Mononuclear cell (primary cell): ENCODE data around the gene ATXN7. TPM values are rescaled to one million over a fixed set of nuclear protein-coding genes. Genes with fewer than 3 reads are reported as not detected.

Experiments
- H3K27me3 ChIP-seq: 2 replicates; pipeline ENCODE4 v1.6.0; 2011; ENCODE audit warnings: low read length, control low read depth; ENCODE audit not compliant: insufficient read depth
- H3K4me1 ChIP-seq: 2 replicates; pipeline ENCODE4 v1.5.1; 2011; ENCODE audit warnings: mild to moderate bottlenecking, low read length, control low read depth; ENCODE audit not compliant: insufficient read depth
- H3K4me3 ChIP-seq: 2 replicates; pipeline ENCODE4 v1.5.1; 2011; ENCODE audit warnings: mild to moderate bottlenecking, low read length, moderate library complexity
- H3K9me3 ChIP-seq: 2 replicates; pipeline ENCODE4 v1.5.1; 2011; ENCODE audit warnings: low read depth, mild to moderate bottlenecking, control low read depth, low read length
- total RNA-seq: library from RNA; depleted of rRNA; stranded (reverse); fragments of >200 nt; gene quantifications from one replicate; pipeline ENCODE4 v1.2.3, GENCODE V29; 2012

The ATXN7 gene
- total RNA-seq, 1 donor: 121 TPM

DNA sequence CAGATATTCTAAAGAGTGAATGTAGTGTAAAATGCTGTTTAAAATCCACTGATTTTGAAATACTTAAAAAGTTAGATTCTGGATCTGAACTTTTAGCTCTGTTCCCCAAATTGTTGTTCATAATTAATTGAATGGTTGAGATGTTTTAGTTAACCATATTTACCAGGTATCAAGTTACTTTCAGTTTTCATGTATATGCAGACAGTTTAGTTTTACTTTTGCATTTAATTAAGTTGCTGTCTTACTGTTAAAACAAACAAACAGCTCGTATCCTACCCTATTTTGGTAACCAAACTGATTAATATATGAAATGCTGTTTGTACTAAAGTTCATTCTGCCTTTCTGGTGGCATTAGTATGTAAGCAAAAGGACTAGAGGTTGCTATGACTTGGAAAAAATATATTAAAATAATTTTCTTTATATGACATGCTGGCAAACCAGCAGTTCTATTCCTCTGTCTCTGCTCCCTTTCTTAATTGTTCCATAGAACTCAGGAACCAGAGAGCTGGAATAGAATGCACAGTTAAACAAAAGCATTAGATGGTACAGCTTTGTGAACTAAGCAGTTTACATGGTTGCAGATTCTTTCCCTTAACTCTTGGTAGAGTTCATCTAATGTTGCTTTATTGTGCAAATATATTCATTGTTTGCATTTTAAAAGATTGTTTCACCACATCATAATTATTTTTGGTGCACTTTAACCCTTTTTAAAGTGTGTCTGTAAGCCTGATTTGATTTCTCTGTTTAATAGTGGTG lies 88.0 kb downstream of the ATXN7 start:
- Histone ChIP-seq H3K4me3 (no peak overlapping the region), H3K27me3 (no peaks in the 10 kb centered on the region), H3K9me3 (no peaks in the 10 kb centered on the region), H3K4me1 (peaks cover 7% of the 10 kb centered on the region)

DNA sequence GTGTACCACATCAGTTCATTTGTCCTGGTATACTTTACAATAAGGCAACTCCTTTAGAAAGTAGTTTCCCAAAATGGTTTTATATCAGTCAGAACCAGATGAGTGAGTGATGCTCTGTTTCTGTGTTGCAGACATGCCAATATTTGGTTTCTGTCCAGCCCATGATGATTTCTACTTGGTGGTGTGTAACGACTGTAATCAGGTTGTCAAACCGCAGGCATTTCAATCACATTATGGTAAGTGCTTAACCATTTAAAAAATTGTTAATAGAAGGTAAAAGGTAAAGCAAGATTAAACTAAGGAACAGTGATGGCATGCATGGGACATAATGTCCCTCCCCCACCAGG lies 88.6 kb downstream of the ATXN7 start:
- Histone ChIP-seq H3K9me3 (no peaks in the 10 kb centered on the region), H3K4me1 (peaks cover 7% of the 10 kb centered on the region), H3K27me3 (no peaks in the 10 kb centered on the region), H3K4me3 (no peak overlapping the region)

DNA sequence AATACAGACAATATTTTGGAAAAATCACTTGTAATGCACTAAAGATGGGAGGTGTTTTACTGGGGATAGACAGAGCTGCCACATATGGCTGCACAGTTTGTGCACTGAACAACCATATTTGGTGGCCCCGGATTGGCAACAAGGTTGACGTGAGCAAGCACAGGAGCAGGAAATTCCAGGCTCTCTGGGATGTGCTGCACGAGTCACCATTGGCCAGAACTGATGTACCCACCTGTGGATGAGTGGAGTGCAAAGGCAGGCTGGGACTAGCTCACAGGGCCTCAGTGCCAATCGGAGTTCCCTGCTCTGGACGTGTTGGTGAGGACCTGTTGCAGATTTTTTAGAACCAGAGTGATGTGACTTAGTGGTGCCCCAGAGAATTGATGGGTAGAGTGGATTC lies 90.5 kb downstream of the ATXN7 start:
- H3K27me3 ChIP-seq: no peaks in the 10 kb centered on the region
- peaks cover 7% of the 10 kb centered on the region for H3K4me1 ChIP-seq
- H3K9me3 ChIP-seq: no peaks in the 10 kb centered on the region

DNA sequence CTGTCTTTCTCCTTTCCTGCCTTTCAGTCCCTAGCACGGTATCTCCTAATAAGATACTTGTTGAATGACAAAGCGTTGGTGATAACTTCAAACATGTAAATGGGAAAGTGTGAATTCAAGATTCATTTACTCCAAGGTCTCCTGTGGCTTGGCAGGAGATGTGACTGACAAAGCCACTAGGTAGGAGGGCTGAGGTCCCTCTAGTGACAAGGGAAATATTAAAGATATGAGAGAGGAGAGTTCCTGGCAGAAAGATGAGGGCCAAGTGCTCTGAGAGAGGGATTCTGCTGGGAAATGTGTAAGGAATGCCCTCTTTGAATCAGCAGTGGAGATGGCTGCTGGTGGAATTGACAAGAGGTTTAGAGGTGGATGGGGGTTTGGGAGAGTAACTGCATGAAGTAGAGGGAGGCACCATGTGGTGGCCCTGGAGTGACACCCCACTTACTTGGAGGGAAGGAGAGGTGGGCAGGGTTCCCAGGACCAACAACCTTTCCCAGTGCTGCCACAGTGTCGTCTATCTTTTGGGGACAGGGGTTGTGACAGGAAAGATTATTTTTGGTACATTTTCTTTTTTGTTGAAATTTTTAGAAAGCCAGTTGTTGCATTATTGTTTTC lies 91.5 kb downstream of the ATXN7 start:
- H3K9me3 ChIP-seq: no peaks in the 10 kb centered on the region
- H3K4me3 ChIP-seq: no peak overlapping the region
- no peaks in the 10 kb centered on the region for H3K27me3 ChIP-seq
- peaks cover 8% of the 10 kb centered on the region for H3K4me1 ChIP-seq

More for the DNA sequence above, 90.5 kb downstream of the ATXN7 start:
- H3K4me3 ChIP-seq: no peak overlapping the region

DNA sequence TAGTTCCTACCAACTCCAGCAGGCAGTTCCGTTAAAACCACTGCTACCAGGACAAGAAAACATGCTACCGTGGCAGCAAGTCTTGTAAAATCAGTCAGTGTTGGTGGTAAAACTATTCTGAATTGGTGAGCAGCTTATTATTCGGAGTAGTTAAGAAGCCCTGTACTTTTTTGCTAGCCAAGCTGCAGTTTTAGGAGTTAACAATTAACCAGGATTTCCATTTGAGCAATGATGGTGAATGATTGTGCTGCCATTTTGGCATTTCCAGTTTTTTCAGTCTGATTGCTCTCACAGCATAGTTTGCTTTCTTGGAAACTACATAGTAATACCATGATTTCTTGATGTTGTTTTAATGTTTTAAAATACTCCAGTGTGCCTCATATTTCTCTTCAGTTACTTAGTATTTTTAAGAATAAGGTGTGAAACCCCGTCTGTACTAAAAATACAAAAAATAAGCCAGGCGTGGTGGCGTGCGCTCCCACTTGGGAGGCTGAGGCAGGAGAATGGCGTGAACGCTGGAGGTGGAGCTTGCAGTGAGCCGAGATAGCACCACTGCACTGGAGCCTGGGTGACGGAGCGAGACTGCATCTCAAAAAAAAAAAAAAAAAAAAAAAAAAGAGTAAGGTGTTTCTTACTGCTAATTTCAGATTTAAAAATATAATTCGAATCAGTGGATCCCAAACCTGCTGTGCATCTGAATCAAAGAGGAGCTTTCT lies 92.3 kb downstream of the ATXN7 start:
- Histone ChIP-seq H3K4me3 (no peak overlapping the region), H3K9me3 (no peaks in the 10 kb centered on the region), H3K27me3 (no peaks in the 10 kb centered on the region), H3K4me1 (peaks cover 11% of the 10 kb centered on the region)

DNA sequence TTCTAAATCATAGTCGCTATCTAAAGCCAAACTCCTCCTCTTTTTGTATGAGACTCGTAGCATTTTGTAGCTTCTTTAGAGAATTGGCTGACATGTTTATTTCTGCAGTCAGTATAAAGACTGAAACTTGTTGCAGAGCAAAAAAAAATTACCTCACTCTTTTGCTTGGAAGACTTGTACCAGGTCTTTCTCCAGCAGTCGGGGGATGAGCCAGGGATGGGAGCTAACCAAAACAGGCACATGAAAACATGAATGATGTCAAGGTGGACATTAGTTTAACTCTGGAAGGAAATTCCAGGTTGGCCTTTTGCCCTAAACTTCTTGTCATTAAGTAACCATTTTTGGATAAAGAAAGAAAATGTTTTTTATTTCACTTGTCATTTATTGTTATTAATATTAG lies 95.5 kb downstream of the ATXN7 start:
- no peak overlapping the region for H3K4me3 ChIP-seq
- peaks cover 9% of the 10 kb centered on the region for H3K4me1 ChIP-seq
- H3K9me3 ChIP-seq: no peaks in the 10 kb centered on the region
- no peaks in the 10 kb centered on the region for H3K27me3 ChIP-seq

DNA sequence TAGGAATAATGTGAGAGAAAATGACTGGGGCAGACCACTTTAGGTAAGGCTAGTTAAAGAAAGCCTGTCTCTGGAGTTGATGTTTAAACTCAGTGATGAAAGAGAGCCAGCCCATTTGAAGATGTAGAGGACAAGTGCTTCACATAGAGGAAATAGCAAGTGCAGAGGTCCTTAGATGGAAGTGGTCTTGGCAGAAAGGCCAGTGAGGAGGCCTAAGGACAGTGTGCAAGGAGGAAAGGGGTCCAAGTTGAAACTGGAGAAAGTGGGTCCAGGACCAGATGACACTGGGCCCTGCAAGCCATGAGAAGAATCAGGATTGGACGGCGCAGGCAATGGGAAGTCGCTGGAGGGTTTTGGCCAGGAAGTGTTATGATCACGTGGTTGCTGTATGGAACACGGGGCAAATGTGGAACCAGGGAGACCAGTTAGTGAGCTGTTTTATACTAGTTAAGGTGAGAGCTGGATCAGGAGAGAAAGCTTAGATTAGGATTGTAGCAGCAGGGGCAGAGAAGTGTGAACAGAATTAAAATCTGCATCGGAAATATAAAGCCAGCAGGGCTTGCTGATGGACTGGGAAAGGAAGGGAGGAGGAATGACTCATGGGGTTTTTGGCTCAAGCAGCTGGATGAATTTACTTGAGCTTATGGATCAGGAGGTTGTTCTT lies 96.5 kb downstream of the ATXN7 start:
- peaks cover 18% of the 10 kb centered on the region for H3K4me1 ChIP-seq
- no peaks in the 10 kb centered on the region for H3K9me3 ChIP-seq
- no peak overlapping the region for H3K4me3 ChIP-seq
- H3K27me3 ChIP-seq: no peaks in the 10 kb centered on the region

DNA sequence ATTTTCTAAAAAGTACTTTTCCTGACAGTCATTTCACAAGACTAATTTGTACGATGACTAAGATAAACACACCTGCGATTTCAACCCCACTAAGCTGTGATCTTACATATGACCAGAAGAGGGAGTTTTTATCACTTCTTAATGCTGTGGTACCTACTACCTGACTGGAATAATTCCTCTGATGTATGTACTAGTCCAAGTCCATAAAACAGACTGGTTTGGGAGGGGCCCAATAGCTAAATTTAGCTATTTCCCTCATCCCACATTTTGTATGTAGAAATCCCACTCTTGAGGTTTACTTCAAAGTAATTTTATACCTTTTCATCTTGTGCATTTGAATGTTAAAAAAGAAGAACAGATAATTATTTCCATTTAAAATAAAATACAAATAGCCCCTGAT lies 98.2 kb downstream of the ATXN7 start:
- Histone ChIP-seq H3K4me1 (peaks cover 30% of the 10 kb centered on the region), H3K9me3 (no peaks in the 10 kb centered on the region), H3K27me3 (no peaks in the 10 kb centered on the region), H3K4me3 (no peak overlapping the region)

DNA sequence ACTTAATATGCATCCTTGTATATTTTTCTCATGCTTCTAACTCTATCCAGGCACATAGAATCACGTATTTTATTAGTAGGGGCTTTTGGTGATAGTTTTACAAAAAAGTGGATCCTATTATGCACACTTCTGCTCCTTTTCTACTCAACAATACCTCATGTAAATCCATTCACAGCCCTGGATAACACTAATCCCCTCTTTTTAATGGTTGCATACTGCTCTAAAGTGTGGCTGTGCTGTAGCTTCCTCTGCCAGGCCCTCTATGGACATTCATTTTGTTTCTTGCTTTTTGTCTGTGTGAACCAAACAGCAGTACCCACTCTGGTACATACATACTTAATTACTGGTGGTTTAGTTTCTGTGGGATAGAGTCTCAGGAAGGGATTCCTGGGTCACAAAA lies 99.8 kb downstream of the ATXN7 start:
- peaks cover 44% of the 10 kb centered on the region for H3K4me1 ChIP-seq
- H3K4me3 ChIP-seq: no peak overlapping the region
- H3K27me3 ChIP-seq: no peaks in the 10 kb centered on the region
- no peaks in the 10 kb centered on the region for H3K9me3 ChIP-seq

DNA sequence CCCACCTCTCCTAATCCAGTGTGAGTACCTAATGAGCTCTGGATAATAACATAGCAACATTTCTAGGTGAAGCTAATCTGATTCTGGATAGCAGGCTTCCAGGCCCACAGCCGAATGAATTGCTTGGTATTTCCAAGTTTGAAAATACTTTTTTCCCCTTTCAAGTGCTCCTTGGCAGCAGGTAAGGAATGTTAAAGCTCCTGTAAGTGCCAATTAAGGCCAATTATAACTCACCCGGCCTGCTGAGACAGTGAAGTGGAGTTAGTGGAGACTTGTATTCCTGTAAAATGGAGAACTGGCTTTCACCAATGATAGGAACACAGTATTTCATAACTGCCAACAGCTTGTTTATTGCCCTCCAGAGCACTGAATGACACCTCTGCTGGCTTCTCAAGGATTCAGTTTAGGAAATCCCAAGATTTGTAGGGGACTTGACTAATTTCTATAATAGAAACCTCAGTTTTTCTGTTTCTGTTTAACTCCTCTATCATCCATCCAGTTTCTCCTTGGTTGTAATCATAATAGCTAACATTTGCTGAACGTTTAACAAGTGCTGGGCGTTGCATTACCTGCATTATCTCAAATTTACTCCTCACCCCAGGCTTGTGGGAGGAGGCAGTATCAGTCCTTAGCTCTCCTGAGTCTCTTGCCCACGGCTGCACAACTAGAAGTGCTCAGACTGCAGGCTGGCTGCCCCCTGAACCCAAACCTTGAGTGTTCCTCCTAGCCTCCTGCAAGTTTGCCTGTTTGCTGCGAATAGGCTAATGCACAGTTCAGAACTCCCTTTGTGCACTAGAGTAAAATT lies 101.2 kb downstream of the ATXN7 start:
- Histone ChIP-seq H3K4me1 (peaks cover 55% of the 10 kb centered on the region), H3K27me3 (no peaks in the 10 kb centered on the region), H3K9me3 (no peaks in the 10 kb centered on the region), H3K4me3 (no peak overlapping the region)

DNA sequence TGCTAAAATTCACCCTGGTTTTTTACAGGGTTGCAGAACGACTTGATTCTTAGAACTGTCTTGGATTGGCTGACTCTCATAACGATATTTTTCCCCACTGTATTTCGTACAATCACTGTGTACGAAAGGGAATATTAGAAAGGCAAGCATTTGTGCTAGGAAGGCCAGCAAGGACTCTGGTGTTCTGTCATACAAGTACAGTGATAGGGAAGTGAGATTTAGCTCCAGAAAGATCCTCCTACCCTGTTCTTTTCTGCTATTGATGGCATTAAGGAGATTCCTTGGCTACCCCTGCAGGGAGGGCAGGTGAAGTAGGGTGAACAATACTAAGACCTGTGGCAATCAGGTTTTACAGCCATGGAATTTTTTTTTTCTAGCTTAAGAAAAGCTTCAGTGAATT lies 102.3 kb downstream of the ATXN7 start:
- Histone ChIP-seq H3K9me3 (no peaks in the 10 kb centered on the region), H3K4me3 (no peak overlapping the region), H3K4me1 (peaks cover 58% of the 10 kb centered on the region), H3K27me3 (no peaks in the 10 kb centered on the region)

DNA sequence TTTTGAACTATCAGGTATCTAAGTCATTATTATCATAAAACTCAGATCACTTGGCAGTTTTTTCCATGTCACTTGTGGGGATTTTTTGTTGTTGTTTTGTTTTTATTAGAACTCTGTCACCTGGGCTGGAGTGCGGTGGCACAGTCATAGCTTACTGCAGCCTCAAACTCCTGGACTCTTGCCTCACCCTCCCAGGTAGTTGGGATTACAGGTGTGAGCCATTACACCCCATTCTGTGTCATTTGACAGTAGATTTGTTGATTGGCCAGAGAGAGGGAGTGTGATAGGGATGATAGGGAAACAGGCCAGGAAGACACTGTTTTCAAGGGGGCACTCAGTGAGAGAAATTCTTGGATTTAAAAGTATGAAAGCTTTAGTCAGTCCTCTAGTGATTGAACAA lies 103.2 kb downstream of the ATXN7 start:
- Histone ChIP-seq H3K4me3 (no peak overlapping the region), H3K4me1 (peaks cover 61% of the 10 kb centered on the region), H3K9me3 (no peaks in the 10 kb centered on the region), H3K27me3 (no peaks in the 10 kb centered on the region)

DNA sequence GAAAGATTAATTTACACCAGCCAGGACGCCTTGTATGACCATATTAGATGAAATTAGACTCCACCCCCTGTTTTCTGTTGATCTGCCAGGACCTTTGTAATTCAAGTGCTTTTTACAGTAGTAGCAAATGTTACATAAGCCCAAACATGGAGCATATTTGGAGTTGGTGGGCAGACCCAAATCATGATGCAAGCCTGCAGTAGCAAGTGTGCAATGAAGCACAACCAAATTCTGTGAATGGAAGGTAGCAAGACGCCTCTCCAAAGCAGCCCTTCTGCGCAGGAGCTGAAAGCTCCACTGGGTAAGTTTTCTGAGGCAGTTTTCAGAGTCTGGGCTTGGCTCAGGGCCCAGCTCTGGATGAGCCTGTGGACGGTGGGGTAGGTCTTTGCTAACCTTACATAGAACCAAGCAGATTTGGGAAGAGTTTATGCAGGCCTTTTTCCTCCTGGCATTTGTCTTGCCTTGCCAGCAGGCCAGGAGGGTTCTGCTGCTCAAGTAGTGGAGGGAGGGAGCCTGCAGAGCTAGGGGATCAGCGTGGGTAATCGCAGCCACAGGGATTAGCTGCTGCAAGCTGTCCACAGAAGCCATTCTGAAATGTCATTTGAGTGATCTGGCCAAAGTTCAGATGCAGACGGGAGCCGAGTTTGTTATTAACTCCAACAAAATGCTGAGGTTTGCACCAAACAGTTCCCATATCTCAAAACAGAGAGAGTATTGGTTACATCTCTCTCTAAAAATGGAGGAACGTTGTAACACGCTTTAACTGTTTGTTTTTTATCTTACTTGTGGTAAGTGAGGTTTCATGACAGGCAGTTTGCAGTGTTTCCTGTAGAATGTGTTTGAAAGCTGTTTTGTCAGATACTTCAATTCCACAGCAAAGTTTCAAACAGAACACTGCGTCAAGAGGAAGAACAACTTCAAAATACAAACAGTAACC lies 104.3 kb downstream of the ATXN7 start:
- H3K9me3 ChIP-seq: no peaks in the 10 kb centered on the region
- no peaks in the 10 kb centered on the region for H3K27me3 ChIP-seq
- peak overlapping the region; percentile 55 for H3K4me3 ChIP-seq
- peaks cover 63% of the 10 kb centered on the region for H3K4me1 ChIP-seq
